ENCODE data around the gene AK8.
A peak's percentile ranks its signal among the peaks of the same experiment; 100 is the strongest.

AK8 gene

GRCh38 chr9:132697230-132697629 lies 180.9 kb downstream of the AK8 start:
- H3K9me3 ChIP-seq (ENCODE audit: control insufficient read depth, low read length), result peaks cover 3% of the 10 kb centered on the region
- H3K27ac ChIP-seq, result no peak overlapping the region
- H2AFZ ChIP-seq, result no peak overlapping the region
- H3K4me1 ChIP-seq, result no peaks in the 10 kb centered on the region
- no peaks in the 10 kb centered on the region for H3K36me3 ChIP-seq (ENCODE audit: control insufficient read depth, insufficient read depth, low read length)
- no peak overlapping the region for H3K4me2 ChIP-seq (ENCODE audit: low read length)
- H3K4me3 ChIP-seq (ENCODE audit: low read depth, low read length), result no peak overlapping the region
- H3K9ac ChIP-seq, result no peak overlapping the region
- TF ChIP-seq, protein P1, sequence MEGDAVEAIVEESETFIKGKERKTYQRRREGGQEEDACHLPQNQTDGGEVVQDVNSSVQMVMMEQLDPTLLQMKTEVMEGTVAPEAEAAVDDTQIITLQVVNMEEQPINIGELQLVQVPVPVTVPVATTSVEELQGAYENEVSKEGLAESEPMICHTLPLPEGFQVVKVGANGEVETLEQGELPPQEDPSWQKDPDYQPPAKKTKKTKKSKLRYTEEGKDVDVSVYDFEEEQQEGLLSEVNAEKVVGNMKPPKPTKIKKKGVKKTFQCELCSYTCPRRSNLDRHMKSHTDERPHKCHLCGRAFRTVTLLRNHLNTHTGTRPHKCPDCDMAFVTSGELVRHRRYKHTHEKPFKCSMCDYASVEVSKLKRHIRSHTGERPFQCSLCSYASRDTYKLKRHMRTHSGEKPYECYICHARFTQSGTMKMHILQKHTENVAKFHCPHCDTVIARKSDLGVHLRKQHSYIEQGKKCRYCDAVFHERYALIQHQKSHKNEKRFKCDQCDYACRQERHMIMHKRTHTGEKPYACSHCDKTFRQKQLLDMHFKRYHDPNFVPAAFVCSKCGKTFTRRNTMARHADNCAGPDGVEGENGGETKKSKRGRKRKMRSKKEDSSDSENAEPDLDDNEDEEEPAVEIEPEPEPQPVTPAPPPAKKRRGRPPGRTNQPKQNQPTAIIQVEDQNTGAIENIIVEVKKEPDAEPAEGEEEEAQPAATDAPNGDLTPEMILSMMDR (IDR thresholded peaks at IDR 0.05), result no peak
- H3K79me2 ChIP-seq, result no peaks in the 10 kb centered on the region
- no peaks in the 10 kb centered on the region for H3K27me3 ChIP-seq (ENCODE audit: control insufficient read depth, insufficient read depth, low read length)

- Histone ChIP-seq H3K4me2 (ENCODE audit: low read length) (no peak overlapping the region), H3K27ac (no peak overlapping the region), H3K79me2 (no peaks in the 10 kb centered on the region), H3K36me3 (ENCODE audit: control insufficient read depth, insufficient read depth, low read length) (no peaks in the 10 kb centered on the region), H3K4me3 (ENCODE audit: low read depth, low read length) (no peak overlapping the region), H3K27me3 (ENCODE audit: control insufficient read depth, insufficient read depth, low read length) (no peaks in the 10 kb centered on the region), H3K9me3 (ENCODE audit: control insufficient read depth, low read length) (peaks cover 3% of the 10 kb centered on the region), H2AFZ (no peak overlapping the region), H3K9ac (no peak overlapping the region), H3K4me1 (no peaks in the 10 kb centered on the region)
- TF ChIP-seq, protein P1 (IDR thresholded peaks at IDR 0.05), result peak; percentile 19
These were observed 183.9 kb downstream of the AK8 start for GRCh38 chr9:132694144-132694543.

- no peaks in the 10 kb centered on the region for H3K27me3 ChIP-seq (ENCODE audit: control insufficient read depth, insufficient read depth, low read length)
- no peaks in the 10 kb centered on the region for H3K79me2 ChIP-seq
- no peak overlapping the region for H3K4me3 ChIP-seq (ENCODE audit: low read depth, low read length)
- TF ChIP-seq, protein P1 (IDR thresholded peaks at IDR 0.05), result no peak
- no peaks in the 10 kb centered on the region for H3K9me3 ChIP-seq (ENCODE audit: control insufficient read depth, low read length)
- H2AFZ ChIP-seq, result no peak overlapping the region
- H3K36me3 ChIP-seq (ENCODE audit: control insufficient read depth, insufficient read depth, low read length), result no peaks in the 10 kb centered on the region
- no peaks in the 10 kb centered on the region for H3K4me1 ChIP-seq
- H3K27ac ChIP-seq, result no peak overlapping the region
- no peak overlapping the region for H3K9ac ChIP-seq
- no peak overlapping the region for H3K4me2 ChIP-seq (ENCODE audit: low read length)
These were observed 187.4 kb downstream of the AK8 start for GRCh38 chr9:132690696-132691095.

- Histone ChIP-seq H3K4me1 (no peaks in the 10 kb centered on the region), H3K27ac (no peak overlapping the region), H3K4me2 (ENCODE audit: low read length) (no peak overlapping the region), H3K79me2 (no peaks in the 10 kb centered on the region), H2AFZ (no peak overlapping the region), H3K36me3 (ENCODE audit: control insufficient read depth, insufficient read depth, low read length) (no peaks in the 10 kb centered on the region), H3K9me3 (ENCODE audit: control insufficient read depth, low read length) (no peaks in the 10 kb centered on the region), H3K27me3 (ENCODE audit: control insufficient read depth, insufficient read depth, low read length) (no peaks in the 10 kb centered on the region), H3K9ac (no peak overlapping the region), H3K4me3 (ENCODE audit: low read depth, low read length) (no peak overlapping the region)
- TF ChIP-seq, protein P1 (IDR thresholded peaks at IDR 0.05), result no peak
These were observed 194.2 kb downstream of the AK8 start for GRCh38 chr9:132683873-132684272.

GRCh38 chr9:132681561-132681960 lies 196.5 kb downstream of the AK8 start:
- Histone ChIP-seq H3K9me3 (ENCODE audit: control insufficient read depth, low read length) (no peaks in the 10 kb centered on the region), H2AFZ (no peak overlapping the region), H3K27me3 (ENCODE audit: control insufficient read depth, insufficient read depth, low read length) (no peaks in the 10 kb centered on the region), H3K36me3 (ENCODE audit: control insufficient read depth, insufficient read depth, low read length) (no peaks in the 10 kb centered on the region), H3K4me1 (no peaks in the 10 kb centered on the region), H3K9ac (no peak overlapping the region), H3K79me2 (no peaks in the 10 kb centered on the region), H3K4me3 (ENCODE audit: low read depth, low read length) (no peak overlapping the region), H3K27ac (no peak overlapping the region), H3K4me2 (ENCODE audit: low read length) (no peak overlapping the region)
- TF ChIP-seq, protein P1 (IDR thresholded peaks at IDR 0.05), result no peak

Measured in parathyroid adenoma (tissue), 2 donors.